Hepatocyte (in vitro differentiated cells): Measurements from ENCODE around the gene PNKP. TPM values are rescaled to one million over a fixed set of nuclear protein-coding genes. Genes with fewer than 3 reads are reported as not detected.

Experiments used
- DNase-seq: peaks from one replicate; pipeline ENCODE4 v3.0.0-alpha.2; 2016; ENCODE audit warnings: low spot score
- H2AFZ ChIP-seq: fragments of 200-600 bp; sonication (generic); 2 replicates; pipeline ENCODE4 v1.6.0; 2016; ENCODE audit warnings: antibody characterized with exemption, mild to moderate bottlenecking
- H3K27ac ChIP-seq: fragments of 200-600 bp; sonication (generic); 2 replicates; pipeline ENCODE4 v1.5.1; 2016; ENCODE audit warnings: mild to moderate bottlenecking
- H3K27me3 ChIP-seq: fragments of 200-600 bp; sonication (generic); 2 replicates; pipeline ENCODE4 v1.6.1; 2016
- H3K36me3 ChIP-seq: fragments of 200-600 bp; sonication (generic); replicated peaks from 2 replicates; pipeline ENCODE4 v1.5.1; 2016; ENCODE audit warnings: low read depth; ENCODE audit not compliant: insufficient read depth
- H3K4me1 ChIP-seq: fragments of 200-600 bp; sonication (generic); 2 replicates; pipeline ENCODE4 v1.5.1; 2016; ENCODE audit warnings: mild to moderate bottlenecking, moderate library complexity; ENCODE audit not compliant: insufficient read depth
- H3K4me2 ChIP-seq: fragments of 200-600 bp; sonication (generic); 2 replicates; pipeline ENCODE4 v1.6.0; 2016
- H3K4me3 ChIP-seq: fragments of 200-600 bp; sonication (generic); 2 replicates; pipeline ENCODE4 v1.5.1; 2016; ENCODE audit warnings: mild to moderate bottlenecking
- H3K79me2 ChIP-seq: fragments of 200-600 bp; sonication (generic); 2 replicates; pipeline ENCODE4 v1.6.0; 2017; ENCODE audit warnings: mild to moderate bottlenecking
- H3K9me2 ChIP-seq: fragments of 200-600 bp; sonication (generic); replicated peaks from 2 replicates; pipeline ENCODE4 v1.6.0; 2017; ENCODE audit warnings: mild to moderate bottlenecking; ENCODE audit not compliant: insufficient read depth
- H3K9me3 ChIP-seq: fragments of 200-600 bp; sonication (generic); 2 replicates; pipeline ENCODE4 v1.5.1; 2016; ENCODE audit warnings: low read depth, mild to moderate bottlenecking
- H4K20me1 ChIP-seq: fragments of 200-600 bp; sonication (generic); 2 replicates; pipeline ENCODE4 v1.6.0; 2016; ENCODE audit warnings: mild to moderate bottlenecking; ENCODE audit not compliant: insufficient read depth, poor library complexity, severe bottlenecking
- EZH2 ChIP-seq: fragments of 200-600 bp; sonication (generic); IDR thresholded peaks from 2 replicates; pipeline ENCODE4 v1.6.1; 2016; ENCODE audit warnings: antibody characterized with exemption, mild to moderate bottlenecking, borderline replicate concordance
- EZH2phosphoT487 ChIP-seq: fragments of 200-600 bp; sonication (generic); IDR thresholded peaks from one replicate; pipeline ENCODE4 v1.6.1; 2018; ENCODE audit warnings: antibody characterized with exemption, mild to moderate bottlenecking, low read depth, moderate library complexity; ENCODE audit not compliant: unreplicated experiment, severe bottlenecking
- WGBS: methylation state at CpG from one replicate; pipeline ENCODE4 v1.1.6; 2016; ENCODE audit warnings: low lambda C conversion rate; ENCODE audit errors: missing lambda C conversion rate; 5-methylcytosine and 5-hydroxymethylcytosine counted together
- polyA plus RNA-seq: library from polyadenylated mRNA; unstranded; fragments of >200 nt; fragmentation: Nextera tagmentation; extraction: Ambion mirVana; gene quantifications from 2 replicates; pipeline ENCODE4 v1.2.1, GENCODE V29; 2016
- total RNA-seq: library from RNA; depleted of rRNA; stranded (reverse); fragments of >200 nt; gene quantifications from 2 replicates; pipeline ENCODE4 v1.2.3, GENCODE V29; 2014
- TF ChIP-seq, protein P1 (sequence below): fragments of 200-600 bp; sonication (generic); IDR thresholded peaks from 2 replicates; pipeline ENCODE4 v1.5.1; 2016; ENCODE audit warnings: antibody characterized with exemption, mild to moderate bottlenecking; ENCODE audit not compliant: poor library complexity

Gene PNKP
- total and polyA plus RNA-seq, 2 experiments from 2014 or later = 27.0 to 68.6 TPM

DNA sequence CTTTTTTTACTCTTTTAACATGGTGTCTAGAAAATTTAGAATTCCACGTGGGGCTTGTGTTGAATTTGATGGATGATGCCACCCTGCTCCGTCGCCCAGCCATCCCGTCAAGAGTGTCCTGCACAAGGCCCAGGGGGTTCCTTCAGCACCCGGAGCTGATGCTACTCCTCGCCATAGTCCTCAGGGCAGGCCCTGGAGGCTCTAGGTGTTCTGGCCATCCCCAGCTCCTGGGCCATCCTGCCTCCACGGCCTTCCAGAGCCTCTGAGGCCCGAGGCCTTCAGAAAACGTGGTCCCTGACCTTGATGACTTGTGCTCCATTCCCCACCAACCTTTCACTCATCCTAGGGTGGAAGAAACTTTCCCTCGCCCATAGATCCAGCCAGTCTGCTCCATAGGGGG is 6.5 kb upstream of the PNKP start:
- DNase-seq = no peak
- no peaks in the 10 kb centered on the region for H3K9me2 ChIP-seq
- TF ChIP-seq EZH2 = no peak
- no peak for TF ChIP-seq EZH2phosphoT487
- TF ChIP-seq, protein P1, sequence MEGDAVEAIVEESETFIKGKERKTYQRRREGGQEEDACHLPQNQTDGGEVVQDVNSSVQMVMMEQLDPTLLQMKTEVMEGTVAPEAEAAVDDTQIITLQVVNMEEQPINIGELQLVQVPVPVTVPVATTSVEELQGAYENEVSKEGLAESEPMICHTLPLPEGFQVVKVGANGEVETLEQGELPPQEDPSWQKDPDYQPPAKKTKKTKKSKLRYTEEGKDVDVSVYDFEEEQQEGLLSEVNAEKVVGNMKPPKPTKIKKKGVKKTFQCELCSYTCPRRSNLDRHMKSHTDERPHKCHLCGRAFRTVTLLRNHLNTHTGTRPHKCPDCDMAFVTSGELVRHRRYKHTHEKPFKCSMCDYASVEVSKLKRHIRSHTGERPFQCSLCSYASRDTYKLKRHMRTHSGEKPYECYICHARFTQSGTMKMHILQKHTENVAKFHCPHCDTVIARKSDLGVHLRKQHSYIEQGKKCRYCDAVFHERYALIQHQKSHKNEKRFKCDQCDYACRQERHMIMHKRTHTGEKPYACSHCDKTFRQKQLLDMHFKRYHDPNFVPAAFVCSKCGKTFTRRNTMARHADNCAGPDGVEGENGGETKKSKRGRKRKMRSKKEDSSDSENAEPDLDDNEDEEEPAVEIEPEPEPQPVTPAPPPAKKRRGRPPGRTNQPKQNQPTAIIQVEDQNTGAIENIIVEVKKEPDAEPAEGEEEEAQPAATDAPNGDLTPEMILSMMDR = no peak
- H3K4me3 ChIP-seq = no peak overlapping the region
- H3K4me2 ChIP-seq = no peak overlapping the region
- WGBS = 96% methylated on average over 10 of the region's 10 CpGs
- no peaks in the 10 kb centered on the region for H4K20me1 ChIP-seq
- H3K4me1 ChIP-seq = peaks cover 13% of the 10 kb centered on the region
- H3K27ac ChIP-seq = no peak overlapping the region
- no peaks in the 10 kb centered on the region for H3K9me3 ChIP-seq
- H2AFZ ChIP-seq = no peak overlapping the region
- H3K79me2 ChIP-seq = peaks cover 39% of the 10 kb centered on the region
- no peaks in the 10 kb centered on the region for H3K27me3 ChIP-seq
- H3K36me3 ChIP-seq = no peaks in the 10 kb centered on the region

DNA sequence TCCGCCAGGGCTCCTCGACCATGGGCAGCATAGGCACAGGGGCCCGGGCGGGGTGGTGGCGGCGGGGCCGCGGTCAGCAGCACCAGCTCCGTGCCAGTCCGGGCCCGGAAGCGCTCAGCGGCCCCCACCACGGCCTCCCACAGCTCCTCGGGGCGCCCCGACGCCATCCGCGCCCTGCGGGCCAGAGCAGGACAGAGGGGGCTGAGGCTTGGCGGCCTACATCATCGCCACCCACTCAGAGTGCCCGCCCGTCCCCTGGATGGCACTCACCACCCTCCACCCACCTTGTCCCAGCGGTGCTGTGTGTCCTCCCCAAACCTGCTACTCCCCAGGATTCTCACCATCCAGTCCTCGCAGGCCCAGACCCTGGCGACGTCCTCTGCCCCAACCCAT is 5.7 kb upstream of the PNKP start:
- 99% methylated on average over 17 of the region's 29 CpGs for WGBS
- Histone ChIP-seq H3K36me3 (no peaks in the 10 kb centered on the region), H2AFZ (no peak overlapping the region), H3K27me3 (no peaks in the 10 kb centered on the region), H3K79me2 (peaks cover 34% of the 10 kb centered on the region), H3K9me3 (no peaks in the 10 kb centered on the region), H4K20me1 (no peaks in the 10 kb centered on the region), H3K27ac (no peak overlapping the region), H3K4me3 (no peak overlapping the region), H3K4me2 (no peak overlapping the region), H3K9me2 (no peaks in the 10 kb centered on the region), H3K4me1 (peaks cover 15% of the 10 kb centered on the region)
- no peak for DNase-seq
- no peak for TF ChIP-seq EZH2phosphoT487
- TF ChIP-seq EZH2 = no peak
- TF ChIP-seq, protein P1 = no peak

DNA sequence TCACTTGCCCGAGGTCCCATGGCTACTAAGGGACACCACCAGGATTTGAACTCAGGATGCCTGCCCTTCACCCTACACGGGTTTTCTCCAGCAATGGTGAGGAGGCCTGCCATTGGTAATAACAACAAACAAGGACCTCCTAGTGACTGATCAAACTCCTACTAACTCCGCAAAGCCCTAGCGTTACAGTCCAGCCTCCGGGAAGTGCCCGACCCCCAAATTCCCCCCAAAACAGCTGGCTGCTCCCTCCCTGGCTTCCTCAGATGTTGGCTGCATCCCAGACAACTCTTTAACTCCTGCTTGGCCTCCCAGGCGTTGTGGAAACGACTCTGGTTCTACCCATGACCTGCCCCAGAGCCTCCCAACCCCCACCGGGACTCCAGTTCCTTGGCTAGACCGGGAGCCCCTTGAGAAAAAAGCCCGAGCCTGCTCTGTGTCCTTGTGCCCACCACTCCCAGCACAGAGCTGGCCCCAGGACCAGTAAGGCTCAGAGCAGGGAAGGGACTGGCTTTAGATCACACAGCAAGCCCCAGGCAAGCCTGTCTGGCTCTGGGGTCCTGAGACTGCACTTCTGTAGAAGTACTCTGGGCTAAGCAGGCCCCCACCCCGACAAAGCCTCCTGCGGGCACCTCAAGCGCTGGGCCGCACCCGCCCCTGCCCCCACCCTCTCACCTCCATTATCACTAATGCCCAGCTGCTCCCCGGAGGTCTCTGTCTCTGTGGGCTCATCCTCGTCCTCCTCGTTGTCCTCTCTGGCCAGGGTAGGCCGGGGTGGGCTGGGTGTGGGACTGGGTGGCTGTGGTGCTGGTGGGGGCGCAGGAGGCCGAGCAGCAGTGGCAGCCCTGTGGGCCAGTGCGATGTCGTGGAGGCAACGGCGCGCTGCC is 5.1 kb upstream of the PNKP start:
- Histone ChIP-seq H3K4me2 (no peak overlapping the region), H3K27me3 (no peaks in the 10 kb centered on the region), H4K20me1 (no peaks in the 10 kb centered on the region), H3K27ac (no peak overlapping the region), H3K9me3 (no peaks in the 10 kb centered on the region), H3K4me3 (no peak overlapping the region), H3K9me2 (no peaks in the 10 kb centered on the region), H3K4me1 (peaks cover 18% of the 10 kb centered on the region), H2AFZ (no peak overlapping the region), H3K36me3 (no peaks in the 10 kb centered on the region), H3K79me2 (peaks cover 34% of the 10 kb centered on the region)
- DNase-seq = no peak
- TF ChIP-seq, protein P1 = no peak
- TF ChIP-seq EZH2phosphoT487 = no peak
- TF ChIP-seq EZH2 = no peak
- 91% methylated on average over 20 of the region's 27 CpGs for WGBS
